Tongue (tissue), 2 donors: Measurements from ENCODE around the gene AP2A2. TPM values are rescaled to one million over a fixed set of nuclear protein-coding genes. Genes with fewer than 3 reads are reported as not detected.

Experiments used
- DNase-seq: peaks from one replicate; pipeline ENCODE4 v3.0.0-alpha.2; 2015
- total RNA-seq: library from RNA; depleted of rRNA; stranded (reverse); fragments of >200 nt; gene quantifications from one replicate; pipeline ENCODE4 v1.2.3, GENCODE V29; 2014

Gene AP2A2
- total RNA-seq, 1 donor from 2014 or later = 28.6 TPM

DNA sequence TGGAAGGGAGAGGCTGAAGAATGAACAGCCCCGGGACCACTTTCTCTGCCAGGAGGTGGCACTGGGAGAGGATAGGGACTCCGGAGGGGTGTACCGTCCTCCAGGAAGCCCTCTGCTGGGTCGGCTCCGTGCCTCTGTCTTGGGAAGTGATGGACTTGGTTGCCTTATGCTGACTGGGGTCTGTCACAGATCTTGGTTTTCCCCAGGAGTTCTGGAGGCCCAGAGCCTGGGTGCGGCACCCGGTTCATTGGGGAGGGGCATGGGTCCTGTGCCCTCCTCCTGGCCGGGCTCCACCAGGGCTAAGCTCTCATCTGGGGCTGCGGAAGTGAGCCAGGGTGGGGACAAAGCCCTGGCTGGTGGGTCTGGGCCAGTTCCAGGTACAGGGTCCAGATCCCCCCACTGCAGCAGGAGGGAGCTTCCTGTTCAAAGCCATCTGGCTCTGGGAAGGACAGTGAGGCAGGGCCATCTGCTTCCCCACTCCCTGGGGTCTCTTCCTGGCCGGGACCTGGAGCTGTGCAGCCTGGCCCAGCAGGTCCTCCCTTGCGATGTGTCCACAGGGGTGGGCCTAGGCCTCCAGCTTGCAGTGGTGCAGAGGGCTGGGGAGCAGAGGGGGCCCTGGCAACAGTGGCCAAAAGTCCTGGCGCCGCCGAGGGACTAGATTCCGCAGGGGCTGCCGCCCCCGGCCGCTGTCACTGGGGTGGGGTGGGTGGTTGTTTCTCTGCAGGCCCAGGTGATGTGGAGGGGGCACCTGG, 1.1 kb upstream of the AP2A2 start:
- no peak for DNase-seq

GRCh38 chr11:925158-925495, 543 bp upstream of the AP2A2 start:
- no peak for DNase-seq

DNA sequence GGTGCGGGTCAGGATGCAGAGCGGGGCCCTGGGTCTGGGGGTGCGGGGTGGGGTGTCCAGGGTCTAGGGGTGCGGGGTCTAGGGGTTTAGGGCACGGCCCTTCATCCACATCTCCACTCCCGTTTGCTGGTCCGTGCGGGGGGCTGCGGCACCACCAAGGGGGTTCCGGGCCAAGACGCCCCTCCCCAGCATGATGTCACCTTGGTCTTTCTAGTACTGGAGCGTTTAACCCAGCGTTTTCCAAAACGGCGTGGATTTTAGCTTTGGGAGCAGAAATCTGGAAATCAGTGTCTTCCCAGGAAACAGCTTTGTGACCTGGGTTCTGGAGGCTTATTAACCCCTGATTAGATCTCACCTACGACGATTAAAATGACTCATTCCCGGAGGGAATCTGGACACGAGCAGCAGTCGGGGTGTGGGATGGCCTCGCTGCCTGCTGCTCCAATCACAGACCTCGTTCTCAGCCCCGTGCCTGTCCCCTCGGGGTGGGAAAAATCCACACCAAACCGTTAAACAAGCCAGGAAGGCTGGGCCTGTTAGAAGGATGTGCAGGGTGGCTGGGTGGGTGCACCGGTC, 759 bp downstream of the AP2A2 start:
- peak; percentile 62 for DNase-seq

GRCh38 chr11:927871-928270, 2.2 kb downstream of the AP2A2 start:
- no peak for DNase-seq

DNA sequence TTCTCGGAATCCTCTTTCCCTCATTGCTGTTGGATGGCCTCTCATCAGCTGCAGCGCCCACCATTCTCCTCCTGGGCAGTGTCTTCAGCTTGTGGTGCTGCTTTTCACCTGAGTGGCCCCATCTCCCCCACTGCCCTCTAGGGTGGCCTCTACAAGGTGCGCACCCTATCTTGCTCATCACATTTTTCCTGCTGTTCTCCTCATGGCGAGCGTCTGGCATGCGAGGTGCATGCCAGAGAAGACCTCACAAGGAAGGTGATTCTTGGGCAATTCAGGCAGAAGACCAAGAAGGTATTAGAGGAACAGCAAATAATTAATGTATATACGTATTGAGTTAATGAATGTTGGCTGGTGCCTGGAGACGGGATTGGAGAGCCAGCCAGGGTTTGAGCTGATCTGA, 3.1 kb downstream of the AP2A2 start:
- no peak for DNase-seq

DNA sequence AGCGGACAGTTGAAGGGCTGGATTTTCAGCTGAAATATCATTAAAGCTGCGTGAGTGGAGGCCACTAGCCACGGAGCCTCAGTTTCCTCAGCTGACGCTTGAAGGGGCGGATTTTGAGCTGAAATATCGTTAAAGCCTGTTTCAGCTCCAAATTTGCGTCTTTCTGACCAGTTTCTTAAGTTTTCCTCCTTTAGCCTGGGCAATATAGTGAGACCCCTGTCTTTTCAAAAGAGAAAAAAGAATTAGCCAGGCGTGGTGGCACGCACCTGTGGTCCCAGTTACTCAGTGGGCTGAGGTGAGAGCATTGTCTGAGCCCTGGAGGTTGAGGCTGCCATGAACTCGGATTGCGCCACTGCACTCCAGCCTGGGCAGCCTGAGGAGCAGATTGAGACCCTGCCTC, 3.7 kb downstream of the AP2A2 start:
- no peak for DNase-seq

- DNase-seq = no peak
These were observed 5.7 kb downstream of the AP2A2 start for GRCh38 chr11:931385-931784.

DNA sequence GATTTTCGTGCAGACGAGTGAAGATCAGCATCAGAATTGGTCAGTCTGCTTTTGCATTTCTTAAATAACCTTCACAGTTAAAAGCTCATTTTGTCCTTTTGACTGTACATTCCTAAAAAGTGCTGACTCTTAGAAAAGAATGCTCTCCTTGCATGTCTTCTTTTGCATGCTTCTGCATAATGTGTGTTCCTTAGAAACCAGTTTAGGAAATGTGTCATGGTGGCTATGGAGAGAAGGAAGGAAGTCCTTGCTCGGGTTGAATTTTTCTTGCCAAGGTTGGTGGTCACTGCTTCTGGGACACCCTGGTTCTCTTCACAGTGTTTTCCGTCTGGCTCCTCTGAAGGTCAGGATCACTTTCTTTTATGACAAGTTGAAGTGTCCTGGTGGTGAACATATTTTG, 6.8 kb downstream of the AP2A2 start:
- no peak for DNase-seq

GRCh38 chr11:933142-933851, 7.6 kb downstream of the AP2A2 start:
- DNase-seq = no peak

DNA sequence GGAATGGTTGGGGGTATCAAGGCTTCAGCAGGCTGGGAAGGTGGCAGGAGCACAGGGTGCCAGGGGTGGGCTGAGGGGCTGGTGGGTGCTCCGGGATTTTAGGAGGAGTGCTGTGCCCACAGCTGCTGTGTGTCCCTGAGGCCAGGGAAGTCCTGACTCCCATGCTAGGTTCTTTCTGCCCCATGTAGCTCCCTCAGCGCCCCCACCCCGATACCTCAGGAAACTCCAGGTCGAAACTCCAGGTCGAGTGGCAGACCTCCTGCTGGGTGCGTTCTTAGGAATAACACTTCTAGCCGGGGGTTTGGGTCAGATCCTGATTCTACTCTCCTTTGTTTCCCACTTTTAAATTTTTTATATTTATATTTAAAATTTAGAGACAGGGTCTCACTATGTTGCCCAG, 8.3 kb downstream of the AP2A2 start:
- DNase-seq = no peak

DNA sequence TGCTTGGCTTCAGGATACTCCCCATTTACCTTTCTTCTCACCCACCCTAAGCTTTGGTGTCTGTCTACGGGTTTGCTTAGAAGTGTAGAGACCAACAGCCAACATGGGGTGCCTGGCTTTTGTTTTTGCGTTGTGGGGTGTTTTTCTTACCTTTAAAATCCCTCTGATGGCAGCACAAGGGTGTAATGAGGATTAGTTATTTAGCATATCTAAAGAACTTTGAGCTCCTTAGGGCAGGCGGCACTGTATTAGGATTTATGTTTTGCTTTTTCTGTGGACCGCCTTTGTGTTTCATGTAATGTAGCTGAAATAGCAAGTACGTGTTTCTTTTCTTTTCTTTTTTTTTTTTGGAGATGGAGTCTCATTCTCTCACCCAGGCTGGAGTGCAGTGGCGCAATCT, 8.9 kb downstream of the AP2A2 start:
- no peak for DNase-seq

DNA sequence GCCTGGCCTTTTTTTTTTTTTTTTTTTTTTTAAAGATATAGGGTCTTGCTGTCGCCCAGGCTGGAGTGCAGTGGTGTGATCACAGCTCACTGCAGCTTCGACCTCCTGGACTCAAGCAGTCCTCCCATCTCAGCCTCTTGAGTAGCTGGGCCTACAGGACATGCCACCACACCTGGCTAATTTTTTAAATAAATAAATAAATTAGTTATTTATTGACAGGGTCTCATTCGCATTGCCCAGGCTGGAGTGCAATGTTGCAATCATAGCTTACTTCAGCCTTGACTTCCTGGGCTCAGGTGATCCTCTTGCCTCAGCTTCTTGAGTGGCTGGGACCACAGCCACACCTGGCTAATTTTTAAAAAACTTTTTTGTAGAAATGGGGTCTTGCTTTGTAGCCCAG, 10.5 kb downstream of the AP2A2 start:
- no peak for DNase-seq

GRCh38 chr11:937841-938261, 12.2 kb downstream of the AP2A2 start:
- no peak for DNase-seq

- no peak for DNase-seq
These were observed 14.9 kb downstream of the AP2A2 start for GRCh38 chr11:940496-941135.

DNA sequence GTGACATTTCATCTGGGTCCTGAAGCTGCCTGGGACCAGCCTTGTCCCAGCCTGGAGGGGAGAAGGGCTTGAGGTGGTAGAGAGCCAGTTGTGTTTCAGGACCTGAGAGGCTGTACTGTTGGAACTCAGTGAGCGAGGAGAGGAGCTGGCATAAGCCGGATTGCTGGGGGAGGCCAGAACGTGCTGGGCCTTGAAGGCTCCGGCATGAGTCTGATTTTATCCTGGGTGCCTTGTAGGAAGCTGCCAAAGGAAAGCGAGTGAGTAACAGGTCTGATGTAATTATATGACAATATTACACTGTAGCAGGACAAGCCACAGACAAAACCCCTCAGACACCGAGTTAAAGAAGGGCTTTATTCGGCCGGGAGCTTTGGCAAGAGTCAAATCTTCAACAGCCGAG, 17.2 kb downstream of the AP2A2 start:
- no peak for DNase-seq

DNA sequence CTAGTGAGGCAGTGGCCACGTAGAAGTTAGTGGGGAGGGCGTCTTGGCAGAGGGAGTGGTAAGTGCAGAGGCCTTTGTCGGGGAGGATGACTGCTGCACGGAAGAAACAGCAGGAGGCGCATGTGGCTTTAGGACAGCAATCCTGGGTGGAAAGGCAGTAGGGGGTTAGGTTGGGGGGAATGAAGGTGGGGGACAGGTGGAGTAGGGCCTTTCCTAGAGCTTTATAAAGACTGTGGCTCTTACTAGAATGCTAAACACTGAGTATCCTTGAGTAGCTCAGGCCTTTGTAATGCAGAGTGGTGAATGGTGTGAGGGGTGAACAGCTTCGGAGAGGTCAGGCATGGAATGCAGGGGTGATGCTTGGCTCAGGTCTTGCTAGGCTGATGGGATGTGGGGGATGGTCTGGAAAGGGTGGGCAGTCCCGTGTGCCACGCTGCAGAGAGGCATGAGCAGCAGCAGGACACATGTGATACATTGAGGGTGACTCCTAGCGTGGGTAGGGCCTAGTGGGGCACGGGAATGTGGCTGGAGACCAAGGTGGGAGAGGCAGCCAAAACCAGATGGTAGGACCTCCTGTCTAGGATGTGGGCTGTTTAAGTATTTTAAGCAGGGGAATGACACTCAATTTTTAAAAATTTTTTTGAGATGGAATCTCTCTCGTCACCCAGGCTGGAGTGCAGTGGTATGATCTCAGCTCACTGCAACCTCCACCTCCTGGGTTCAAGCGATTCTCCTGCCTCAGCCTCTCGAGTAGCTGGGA, 19.2 kb downstream of the AP2A2 start:
- DNase-seq = no peak

DNA sequence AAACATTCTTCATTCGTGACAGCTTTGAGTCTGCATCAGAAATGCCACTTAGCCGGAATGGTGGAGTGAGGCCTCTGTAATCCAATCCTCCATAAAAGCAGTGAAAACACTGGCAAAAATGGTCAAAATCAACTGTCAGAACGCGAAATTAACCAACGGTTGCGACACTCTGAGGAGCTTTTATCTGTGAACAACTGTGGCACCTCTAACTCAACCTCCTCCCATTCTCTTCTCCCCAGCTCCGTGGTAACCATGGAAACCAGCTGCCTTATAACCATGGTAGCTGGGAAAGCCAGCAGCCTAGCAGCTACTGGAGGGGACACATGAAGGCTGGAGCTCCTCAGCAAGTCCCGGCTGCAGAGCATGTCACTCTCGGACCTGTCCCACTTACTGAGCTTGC, 20.3 kb downstream of the AP2A2 start:
- no peak for DNase-seq

GRCh38 chr11:947744-948143, 22.1 kb downstream of the AP2A2 start:
- DNase-seq = no peak

DNA sequence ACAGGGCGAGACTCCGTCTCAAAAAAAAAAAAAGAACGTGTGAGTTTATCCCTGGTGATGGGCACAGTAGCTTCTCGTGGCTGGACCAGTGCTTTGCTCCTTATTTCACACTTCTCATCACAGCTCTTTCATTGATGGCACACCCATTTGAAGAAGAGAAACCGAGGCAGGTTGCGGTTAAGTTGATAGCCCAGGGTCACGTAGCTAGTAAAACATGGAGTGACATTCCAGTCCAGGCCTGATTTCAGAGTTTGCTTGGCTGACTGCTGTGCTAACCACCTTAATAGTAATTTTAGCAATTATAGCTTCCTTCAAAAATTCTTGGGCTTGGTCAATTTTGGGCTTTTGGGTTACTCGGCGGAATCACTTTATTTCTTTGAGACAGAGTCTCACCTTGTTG, 25.8 kb downstream of the AP2A2 start:
- no peak for DNase-seq

DNA sequence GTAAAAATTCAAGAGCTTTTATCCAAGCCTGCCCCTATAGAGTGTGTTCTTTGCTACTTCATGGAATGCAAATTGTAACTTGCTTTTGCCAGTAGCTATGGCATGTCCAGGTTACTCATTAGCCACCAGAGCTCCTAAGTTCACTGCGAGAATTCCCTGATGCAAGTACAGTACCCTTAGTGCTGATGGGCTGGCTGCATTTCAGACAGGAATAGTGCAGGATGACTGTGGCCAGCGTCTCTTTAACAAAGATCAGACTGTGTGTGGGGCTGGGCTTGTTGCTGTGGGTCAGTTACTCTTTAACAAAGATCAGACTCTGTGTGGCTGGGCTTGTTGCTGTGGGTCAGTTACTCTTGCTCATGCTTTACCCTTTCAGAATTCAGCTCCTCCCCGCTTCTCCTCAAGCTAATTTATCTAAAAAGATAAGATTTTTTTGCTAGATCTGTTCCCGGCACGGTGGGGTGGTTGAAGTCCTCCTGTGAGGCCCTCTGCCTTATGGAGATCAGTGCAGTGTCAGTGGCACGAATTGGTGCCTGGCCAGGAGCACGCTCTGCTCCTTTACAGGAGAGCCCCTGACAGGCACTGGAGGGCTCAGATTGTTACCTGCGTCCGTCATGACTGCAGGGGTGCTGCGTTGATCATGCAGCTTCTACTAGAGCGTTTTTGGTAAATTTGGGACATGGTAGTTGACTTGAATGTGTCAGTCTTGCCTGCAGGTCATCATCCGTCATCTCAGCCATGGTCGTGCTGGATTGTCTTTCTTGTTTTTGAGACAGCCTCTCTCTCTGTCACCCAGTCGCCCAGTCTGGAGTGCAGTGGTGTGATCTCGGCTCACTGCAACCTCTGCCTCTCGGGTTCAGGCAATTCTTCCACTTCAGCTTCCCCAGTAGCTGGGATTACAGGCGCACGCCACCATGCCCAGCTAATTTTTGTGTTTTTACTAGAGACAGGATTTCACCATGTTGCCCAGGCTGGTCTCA, 27.0 kb downstream of the AP2A2 start:
- DNase-seq = no peak

- no peak for DNase-seq
These were observed 27.8 kb downstream of the AP2A2 start for GRCh38 chr11:953512-953911.
